HL-60/S4 treated with retinoic acid at 250 ng/mL for 4 days and 3 days (cell line): Measurements from ENCODE around the gene EFCAB11.

Source experiments
- in situ Hi-C: fragments of 300-500 bp; cut with MboI; formaldehyde crosslinking; loops from 2 replicates; pipeline ENCODE4 v1.7.0; 2022; ENCODE audit warnings: low sequenced_read_pairs

Gene EFCAB11

DNA sequence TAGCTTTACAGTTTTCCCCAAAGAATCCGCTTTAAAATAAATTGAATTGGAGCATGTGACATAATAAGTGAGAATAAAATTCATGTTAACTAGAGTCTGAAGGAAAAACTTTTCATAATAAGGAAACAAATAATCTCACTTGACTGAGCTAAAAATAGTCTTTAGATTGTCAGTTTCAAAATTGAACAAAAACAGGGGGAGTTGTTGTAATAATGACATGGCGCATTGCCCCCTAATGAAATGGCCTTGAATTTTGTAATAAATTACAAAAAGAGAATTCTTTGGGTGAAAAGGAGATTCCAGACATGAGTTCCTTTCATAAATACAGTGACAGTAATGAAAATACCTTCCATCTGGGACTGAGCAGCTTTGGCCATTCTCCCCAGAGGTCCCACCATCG lies 178.6 kb downstream of the EFCAB11 start:
- in situ Hi-C loops = no loop called here

DNA sequence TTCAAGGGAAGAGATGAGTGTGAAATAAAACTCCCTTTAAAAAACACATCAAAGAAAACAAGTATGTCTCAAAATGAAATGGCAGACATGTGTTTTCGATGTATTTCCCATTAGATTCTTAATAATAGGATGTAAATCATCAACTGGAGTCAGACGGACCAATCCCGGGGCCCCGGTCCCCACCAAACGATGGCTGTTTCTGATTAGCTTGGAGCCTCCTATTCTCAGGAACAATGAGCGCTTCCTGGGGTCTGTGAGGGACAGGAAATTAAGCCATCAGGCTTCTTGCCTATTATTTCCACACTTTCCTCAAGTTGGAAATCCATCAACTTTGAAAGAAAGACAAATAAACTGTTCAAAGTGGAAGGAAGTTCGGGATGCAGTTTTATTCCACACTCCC lies 179.4 kb downstream of the EFCAB11 start:
- in situ Hi-C loops = no loop called here

DNA sequence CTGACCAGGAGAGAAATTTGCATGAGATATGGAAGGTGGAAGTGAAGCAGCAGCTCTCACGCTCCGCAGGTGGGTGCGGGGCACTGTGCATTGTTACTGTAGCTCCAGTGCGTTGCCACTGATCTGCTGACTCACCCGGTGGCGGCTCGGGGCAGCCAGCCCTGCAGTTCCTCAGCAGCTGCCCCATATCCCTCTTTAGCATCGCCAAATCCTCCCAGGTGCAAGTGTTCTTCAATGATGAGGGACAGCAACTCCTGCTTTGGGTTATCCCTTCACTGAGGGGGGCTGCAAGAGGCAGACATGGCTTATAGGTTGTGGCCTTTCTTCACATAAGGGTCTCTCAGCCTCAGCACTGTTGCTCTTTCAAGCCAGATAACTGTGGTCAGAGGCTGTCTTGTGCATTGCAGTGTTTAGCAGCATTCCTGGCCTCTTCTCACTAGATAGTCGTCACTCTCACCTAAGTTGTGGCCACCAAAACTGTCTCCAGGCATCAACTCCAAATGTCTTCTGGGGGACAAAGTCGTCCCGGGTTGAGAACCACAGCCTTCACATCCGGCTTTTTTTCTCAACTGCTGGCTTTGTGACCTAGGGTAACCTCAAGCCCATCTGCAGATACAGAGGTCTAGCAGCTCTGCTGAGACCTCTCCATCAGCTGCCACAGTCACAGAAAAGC lies 180.8 kb downstream of the EFCAB11 start:
- in situ Hi-C loops = no loop called here

DNA sequence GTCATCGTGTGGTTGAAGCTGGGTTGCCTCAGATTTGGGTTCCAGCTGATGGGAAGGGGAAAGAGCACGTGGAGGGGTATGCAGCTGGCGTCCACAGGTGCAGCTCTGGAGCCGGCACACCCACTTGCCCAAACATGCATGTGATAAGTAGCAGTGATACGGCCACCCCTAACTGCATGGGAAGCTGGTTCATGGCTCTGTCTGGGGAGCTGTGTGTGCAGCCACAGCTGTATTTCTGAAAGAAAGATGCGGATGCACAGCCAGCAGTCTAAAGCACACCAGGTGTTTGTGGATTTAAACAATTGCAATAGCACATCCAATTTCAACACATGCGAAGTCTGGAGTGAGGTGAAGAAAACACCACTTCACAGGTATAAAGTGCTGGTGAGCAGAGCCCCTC lies 181.4 kb downstream of the EFCAB11 start:
- in situ Hi-C loops = no loop called here

DNA sequence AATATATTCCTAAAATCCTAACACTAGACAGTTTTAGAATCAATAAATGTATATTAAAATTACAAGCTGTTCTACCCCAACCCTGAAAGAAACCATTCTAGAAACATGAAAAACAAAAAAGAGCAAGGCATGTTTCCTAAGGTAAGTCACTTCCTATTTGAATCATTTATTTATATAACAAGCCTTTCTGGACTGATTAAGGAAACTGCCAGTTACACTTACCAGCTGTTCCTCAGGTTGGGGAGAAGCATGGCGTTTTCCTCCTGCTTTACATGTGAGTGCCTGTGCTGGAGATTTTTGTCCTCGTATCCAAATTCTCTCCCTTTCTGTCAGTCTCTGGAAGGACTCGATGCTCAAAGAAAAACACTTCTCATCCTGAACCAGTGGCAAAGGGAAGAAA lies 183.3 kb downstream of the EFCAB11 start:
- in situ Hi-C loops = no loop called here

DNA sequence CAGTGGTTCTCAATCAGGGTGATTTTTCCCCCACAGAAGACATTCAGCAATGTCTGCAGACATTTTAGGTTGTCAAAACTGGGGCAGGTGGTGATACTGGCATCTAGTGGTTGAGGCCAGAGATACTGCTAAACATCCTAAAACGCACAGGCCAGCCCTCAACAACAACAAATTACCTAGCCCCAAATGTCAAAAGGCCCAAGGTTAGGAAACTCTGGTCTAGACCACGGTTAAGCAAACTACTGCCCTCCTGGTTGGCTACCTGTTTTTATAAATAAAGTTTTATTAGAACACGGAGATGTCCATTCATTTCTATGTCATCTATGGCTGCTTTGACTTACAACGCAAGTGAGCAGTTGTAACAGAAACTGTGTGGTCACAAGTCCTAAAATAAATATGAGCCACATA lies 186.7 kb downstream of the EFCAB11 start:
- in situ Hi-C loops = no loop called here

DNA sequence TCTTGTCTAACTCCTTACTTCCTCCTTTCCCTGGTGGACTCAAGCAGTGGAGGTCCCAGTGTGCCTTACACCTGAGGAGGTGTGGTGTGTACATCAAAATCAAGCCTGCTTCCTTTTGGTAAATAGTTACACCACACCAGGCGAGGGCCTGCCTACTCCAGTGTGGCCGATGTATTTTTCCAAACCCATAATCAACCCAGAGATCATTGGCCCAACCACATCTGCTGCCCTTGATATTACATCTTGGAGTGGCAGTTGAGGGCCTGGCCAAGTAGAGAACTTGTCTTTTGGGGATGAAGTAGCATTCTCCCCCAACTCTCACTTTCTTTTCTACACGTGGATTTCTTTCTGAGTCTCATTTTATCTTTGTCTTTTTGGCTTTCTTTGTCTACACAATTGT lies 187.4 kb downstream of the EFCAB11 start:
- in situ Hi-C loops = no loop called here

DNA sequence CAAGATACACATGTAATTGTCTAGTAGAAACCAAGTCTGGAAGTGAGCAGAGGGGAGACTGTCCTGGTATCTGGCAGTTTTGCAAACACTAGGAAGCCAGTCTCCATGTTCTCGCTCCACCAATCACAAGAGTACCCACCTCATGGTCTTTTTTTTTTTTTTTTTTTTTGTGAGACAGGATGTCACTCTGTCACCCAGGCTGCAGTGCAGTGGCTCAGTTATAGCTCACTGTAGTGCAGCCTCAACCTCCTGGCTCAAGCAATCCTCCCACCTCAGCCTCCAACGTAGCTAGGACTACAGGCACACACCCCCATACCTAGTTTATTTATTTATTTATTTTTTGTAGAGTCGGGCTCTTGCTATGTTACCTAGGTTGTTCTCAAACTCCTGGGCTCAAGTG lies 189.2 kb downstream of the EFCAB11 start:
- in situ Hi-C loops = no loop called here

DNA sequence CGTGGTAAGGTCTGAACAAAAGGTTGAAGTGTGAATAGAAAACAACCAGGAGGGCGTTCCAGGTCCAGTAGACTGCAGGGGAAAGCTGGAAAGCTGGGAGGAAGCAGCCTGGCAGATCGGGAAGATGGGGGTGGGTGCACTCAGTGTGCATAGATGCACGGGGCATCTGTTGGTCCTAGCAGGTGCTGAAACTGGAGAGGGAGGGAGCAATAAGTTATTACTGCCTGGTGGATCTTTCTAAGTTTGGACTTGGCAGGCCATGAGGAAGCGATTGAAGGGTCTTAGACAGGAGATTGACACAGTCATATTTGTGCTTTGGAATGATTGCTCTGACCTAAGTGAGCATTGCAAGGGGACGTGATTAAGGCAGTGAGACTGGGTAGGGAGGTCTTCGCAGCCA lies 194.4 kb downstream of the EFCAB11 start:
- in situ Hi-C loops = no loop called here

DNA sequence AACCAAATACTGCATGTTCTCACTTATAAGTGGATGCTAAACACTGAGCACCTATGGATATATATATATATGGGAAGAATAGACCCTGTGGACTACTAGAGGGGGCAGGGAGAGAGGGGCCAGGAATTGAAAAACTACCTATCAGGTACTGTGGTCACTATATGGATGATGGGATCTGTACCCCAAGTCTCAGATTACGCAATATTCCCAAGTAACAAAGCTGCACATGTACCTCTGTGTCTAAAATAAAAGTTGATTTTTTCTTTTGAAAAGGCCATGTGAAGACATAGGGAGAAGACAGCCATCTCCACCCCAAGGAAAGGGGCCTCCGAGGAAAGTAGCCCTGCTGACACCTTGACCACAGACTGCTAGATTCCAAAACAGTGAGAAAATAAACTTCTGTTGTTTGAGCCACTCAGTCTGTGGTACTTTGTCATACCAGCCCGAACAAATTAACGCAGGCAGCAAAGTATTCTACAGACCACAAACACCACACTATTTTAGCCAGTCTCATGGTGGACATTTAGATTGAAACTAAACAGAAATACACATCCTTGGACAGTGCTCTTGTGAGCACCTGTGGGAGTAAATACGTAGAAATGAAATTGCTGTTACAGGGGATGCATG lies 197.1 kb downstream of the EFCAB11 start:
- in situ Hi-C loops = no loop called here

DNA sequence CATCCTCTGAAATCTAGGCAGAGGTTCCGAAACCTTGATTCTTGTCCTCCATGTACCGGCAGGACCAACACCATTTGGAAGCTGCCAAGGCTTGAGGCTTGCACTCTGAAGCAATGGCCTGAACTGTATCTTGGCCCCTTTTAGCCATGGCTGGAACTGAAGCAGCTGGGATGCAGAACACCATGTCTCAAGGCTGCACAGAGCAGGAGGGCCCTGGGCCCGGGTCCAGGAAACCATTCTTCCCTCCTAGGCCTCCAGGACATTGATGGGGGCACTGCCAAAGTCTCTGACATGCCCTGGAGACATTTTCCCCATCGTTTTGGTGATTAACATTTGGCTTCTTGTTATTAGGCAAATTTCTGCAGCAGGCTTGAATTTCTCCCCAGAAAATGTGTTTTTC lies 198.7 kb downstream of the EFCAB11 start:
- in situ Hi-C loops = no loop called here

DNA sequence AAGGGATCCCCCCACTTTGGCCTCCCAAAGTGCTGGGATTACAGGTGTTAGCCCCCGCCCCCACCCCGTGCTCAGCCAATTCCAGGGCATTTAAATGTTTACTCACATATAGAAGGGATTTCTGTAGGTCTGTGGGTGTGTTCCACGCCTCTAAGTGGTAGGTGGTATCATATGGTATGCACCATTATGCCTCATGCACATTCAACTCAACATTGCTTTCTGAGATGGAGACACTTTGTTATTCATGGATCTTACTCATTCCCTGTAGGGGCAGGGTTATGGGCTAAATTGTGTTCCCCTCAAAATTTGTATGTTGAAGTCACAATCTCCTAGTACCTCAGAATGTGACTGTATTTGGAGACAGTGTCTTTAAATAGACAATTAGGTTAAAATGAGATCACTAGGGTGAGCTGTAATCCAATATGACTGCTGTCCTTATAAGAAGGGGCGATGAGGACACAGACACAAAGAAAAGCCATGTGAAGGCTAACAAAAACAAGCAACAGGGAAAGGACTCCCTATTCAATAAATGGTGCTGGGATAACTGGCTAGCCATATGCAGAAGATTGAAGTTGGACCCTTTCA lies 200.6 kb downstream of the EFCAB11 start:
- in situ Hi-C loops = no loop called here

DNA sequence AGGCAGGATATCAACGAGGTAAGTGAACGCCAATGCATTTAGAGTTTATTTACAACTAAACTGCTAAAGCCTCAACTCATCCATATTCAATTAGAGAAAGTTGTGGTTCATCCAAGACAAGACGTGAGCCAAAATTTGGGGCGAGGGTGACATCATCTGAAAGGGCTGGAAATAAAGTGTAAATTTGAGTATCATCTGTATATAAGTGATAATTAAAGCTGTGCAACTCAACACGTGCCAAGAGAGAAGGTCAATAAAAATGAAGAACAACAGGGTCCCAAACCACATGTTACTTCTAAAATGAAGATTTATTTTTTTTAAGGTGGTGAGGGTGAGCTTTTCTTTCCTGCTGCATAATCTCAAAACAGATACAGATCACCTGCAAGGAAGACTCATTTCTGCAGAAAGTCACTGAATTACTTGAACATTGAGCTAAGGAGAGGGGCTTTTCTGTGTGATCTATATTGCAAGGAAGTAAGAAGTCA lies 203.6 kb downstream of the EFCAB11 start:
- in situ Hi-C loops = no loop called here

DNA sequence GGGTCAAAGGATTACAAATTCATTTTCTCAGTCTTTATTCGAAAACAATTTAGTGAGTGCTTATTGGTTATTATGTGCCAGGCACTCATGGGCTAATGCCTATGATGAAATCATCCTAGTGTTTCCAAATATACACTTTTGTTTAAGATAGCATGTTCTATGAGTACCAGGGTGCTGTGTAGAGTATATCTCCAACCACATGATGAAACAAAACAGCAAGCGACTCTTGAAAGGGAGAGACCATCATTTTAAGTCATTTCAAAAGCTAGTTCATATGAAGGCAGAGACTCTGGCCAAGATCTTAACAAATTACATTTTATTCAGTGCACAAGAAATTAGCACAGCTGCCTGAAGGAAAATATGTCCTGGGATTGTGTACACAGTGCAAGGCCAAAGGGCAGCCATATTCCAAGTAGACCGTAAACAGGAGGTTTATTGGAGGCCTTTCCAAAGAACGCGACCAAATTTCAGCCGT lies 204.2 kb downstream of the EFCAB11 start:
- in situ Hi-C loops = no loop called here

DNA sequence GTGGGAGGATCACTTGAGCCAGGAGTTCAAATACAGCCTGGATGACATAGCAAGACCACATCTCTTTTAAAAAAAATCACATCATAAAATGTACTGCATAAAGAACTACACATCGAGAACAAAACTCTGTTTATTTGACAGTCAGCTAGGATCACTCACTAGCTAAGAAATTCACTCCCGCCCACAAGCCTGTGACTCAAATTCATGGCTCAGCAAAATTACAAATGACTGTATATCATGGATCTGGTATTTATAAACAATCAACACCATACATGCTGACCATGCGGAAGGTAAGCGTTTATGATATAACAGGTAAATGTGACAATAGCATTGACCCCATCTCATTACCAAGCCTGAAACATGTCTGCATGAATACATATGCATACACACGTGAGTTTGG lies 206.5 kb downstream of the EFCAB11 start:
- in situ Hi-C loops = no loop called here

DNA sequence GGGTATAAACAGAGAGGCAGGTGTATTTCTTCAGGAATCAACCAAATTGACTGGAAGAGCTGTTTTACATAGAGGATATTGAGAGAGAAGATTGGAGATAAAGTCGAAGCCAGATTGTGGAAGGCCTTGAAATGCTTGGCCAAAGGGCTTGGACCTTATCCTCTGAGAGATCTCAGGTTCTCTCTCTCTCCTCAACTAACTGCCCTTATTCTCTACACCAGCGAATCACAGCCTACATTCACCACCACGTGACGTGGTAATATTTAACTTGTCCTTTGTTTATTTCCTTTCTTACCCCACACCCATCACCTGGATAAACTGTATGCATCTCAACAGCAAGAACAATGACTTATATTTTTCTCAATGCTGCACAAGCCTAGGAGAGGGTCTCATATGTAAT lies 207.4 kb downstream of the EFCAB11 start:
- in situ Hi-C loops = no loop called here

DNA sequence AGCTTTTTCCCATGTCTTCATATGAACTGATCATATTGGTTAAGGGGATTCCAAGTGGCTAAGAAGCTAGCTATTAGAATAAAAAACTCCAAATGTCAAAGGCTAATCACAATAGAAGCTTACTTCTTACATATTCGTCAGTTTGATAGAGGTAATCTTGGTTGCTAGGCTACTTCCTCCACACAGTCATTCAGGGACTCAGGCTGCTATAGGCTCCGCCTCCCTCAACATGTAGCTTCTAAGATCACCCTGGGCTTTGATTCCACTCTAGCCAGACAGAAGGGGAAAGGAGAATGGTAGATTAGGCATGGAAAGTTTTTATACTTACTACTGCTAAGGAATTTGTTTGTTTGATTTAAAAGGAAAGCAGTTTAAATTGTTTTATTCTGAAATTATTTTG lies 207.9 kb downstream of the EFCAB11 start:
- in situ Hi-C loops = no loop called here

DNA sequence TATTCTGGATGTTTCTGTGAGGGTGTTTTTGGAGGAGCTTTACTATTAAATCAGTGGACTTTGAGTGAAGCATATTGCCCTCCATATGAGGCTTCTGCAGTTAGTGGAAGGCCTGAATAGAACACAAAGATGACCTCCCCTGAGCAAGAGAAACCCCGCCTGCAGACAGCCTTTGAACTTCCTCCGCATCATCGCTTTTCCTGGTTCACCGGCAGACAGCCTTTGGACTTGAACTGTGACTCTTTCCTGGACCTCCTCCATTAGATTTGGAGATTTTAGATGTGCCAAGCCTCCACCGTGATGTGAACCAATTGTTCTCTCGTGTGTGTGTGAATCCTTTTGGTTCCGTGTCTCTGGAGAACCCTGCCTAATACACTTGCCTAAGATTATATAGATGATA lies 208.4 kb downstream of the EFCAB11 start:
- in situ Hi-C loops = no loop called here
